Hepatocyte (in vitro differentiated cells): Measurements from ENCODE around the gene ING5.

Experiments used
- EZH2 ChIP-seq: fragments of 200-600 bp; sonication (generic); IDR thresholded peaks from 2 replicates; pipeline ENCODE4 v1.6.1; 2016; ENCODE audit warnings: antibody characterized with exemption, mild to moderate bottlenecking, borderline replicate concordance
- EZH2phosphoT487 ChIP-seq: fragments of 200-600 bp; sonication (generic); IDR thresholded peaks from one replicate; pipeline ENCODE4 v1.6.1; 2018; ENCODE audit warnings: antibody characterized with exemption, mild to moderate bottlenecking, low read depth, moderate library complexity; ENCODE audit not compliant: unreplicated experiment, severe bottlenecking
- TF ChIP-seq, protein P1 (sequence below): fragments of 200-600 bp; sonication (generic); IDR thresholded peaks from 2 replicates; pipeline ENCODE4 v1.5.1; 2016; ENCODE audit warnings: antibody characterized with exemption, mild to moderate bottlenecking; ENCODE audit not compliant: poor library complexity

GRCh38 chr2:241670333-241671110 lies 31.3 kb upstream of the ING5 start:
- TF ChIP-seq, protein P1, sequence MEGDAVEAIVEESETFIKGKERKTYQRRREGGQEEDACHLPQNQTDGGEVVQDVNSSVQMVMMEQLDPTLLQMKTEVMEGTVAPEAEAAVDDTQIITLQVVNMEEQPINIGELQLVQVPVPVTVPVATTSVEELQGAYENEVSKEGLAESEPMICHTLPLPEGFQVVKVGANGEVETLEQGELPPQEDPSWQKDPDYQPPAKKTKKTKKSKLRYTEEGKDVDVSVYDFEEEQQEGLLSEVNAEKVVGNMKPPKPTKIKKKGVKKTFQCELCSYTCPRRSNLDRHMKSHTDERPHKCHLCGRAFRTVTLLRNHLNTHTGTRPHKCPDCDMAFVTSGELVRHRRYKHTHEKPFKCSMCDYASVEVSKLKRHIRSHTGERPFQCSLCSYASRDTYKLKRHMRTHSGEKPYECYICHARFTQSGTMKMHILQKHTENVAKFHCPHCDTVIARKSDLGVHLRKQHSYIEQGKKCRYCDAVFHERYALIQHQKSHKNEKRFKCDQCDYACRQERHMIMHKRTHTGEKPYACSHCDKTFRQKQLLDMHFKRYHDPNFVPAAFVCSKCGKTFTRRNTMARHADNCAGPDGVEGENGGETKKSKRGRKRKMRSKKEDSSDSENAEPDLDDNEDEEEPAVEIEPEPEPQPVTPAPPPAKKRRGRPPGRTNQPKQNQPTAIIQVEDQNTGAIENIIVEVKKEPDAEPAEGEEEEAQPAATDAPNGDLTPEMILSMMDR: no peak
- TF ChIP-seq EZH2phosphoT487: no peak
- TF ChIP-seq EZH2: no peak
